Activated T-helper 1 cell treated with Interleukin-2 at 50 U/mL for 16 hours (primary cell): ENCODE data around the gene CCDC171.

Experiments used
- DNase-seq: peaks from one replicate; pipeline ENCODE4 v3.0.0-alpha.2; 2020; ENCODE audit warnings: low read depth

Gene CCDC171

GRCh38 chr9:15882883-15883282 lies 330.0 kb downstream of the CCDC171 start:
- no peak for DNase-seq

DNA sequence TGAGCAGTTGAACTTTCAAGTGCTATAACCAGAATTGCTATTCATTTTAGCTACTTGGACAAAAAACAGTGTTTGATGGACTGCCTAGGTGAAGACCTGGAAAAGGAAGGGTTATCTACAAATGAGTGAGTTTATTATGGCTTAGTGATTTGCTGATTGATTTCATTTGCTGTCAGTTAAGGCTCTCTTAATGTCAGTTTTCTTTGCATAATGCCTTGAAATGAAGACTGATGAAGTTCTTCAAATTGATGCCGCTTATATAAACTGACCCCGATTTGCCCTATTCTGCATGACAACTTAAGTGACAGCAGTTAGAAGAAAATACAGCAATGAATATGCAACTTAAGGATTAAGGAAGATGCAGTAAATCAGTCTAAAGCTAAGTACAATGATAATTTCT lies 332.6 kb downstream of the CCDC171 start:
- DNase-seq = no peak

GRCh38 chr9:15889555-15889954 lies 336.7 kb downstream of the CCDC171 start:
- DNase-seq = no peak

DNA sequence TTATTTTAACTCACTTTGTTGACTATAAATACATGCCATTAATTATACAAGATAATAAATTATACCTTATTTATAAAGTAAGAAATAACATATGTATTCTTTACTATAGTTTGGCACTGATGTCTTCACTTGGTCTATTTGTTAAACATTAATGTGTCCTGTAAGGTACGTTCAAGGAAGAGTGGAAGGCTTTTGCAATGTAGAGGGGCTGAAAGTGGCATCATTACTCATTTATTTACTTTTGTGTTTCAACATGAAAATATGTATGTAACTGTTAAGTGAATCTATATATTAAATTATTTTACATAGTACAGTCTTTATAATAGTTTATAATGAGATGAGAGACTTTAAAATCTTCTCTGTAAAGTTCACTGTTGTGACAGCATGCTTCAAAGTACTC lies 348.7 kb downstream of the CCDC171 start:
- no peak for DNase-seq

GRCh38 chr9:15909297-15909696 lies 356.5 kb downstream of the CCDC171 start:
- no peak for DNase-seq

- DNase-seq = no peak
Observed at GRCh38 chr9:15915711-15916110, 362.9 kb downstream of the CCDC171 start.

GRCh38 chr9:15927161-15927560 lies 374.3 kb downstream of the CCDC171 start:
- no peak for DNase-seq

- DNase-seq = no peak
Observed at GRCh38 chr9:15935661-15936305, 382.9 kb downstream of the CCDC171 start.

DNA sequence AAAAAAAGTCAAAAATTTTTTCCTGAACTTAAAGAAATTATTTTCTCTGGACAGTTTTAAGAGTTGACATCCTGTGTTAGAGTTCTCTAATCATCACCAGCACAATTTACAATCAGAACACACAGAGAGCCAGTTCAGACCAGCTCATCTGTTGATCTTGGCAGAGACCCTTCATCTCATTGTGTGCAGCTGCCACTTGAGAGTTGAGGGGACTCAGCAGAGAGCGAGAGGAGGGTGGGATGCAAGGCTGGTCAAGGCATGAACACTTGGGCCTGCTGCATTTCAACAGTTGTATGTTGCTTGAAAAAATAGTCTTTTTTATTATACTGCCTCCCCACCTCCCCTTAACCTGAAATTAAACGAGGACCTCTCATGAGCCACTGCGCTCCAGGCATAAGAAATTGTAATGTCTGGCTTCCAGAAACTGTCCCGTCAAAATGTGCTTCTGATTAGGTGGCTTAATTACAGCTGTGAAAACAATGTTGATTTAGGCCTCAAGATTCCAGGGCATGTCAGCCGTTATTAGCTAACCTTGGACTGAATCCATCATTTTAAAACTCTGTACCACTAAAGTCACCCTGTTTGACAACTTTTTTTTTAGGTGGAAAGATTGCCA lies 383.6 kb downstream of the CCDC171 start:
- no peak for DNase-seq

DNA sequence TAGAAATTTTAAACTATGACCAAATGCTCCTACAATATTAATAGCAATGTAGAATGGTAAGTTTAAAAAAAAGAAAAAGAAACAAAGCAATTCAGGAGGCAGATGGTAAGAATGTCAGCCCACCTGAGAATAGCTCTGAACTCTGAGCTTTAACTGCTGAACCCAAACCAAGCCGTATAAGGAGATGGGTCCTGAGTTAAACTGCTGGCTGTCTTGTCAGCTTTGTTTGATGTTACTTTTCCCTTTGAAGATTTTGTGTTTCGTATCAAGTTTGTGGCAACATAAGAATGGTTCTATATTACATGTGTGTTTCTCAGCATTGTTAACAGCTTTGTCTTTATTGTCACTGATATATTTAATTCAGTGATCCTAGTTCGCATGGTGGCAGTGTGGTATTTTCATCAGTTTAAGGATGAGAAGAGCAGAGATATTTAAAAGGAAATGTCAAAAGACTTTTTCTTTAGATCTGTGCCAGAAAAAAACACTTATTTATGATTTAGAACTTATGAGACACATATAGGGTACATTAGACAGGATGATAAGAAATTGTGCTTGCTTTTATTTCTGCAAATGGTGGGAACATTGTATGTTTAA lies 390.1 kb downstream of the CCDC171 start:
- DNase-seq = no peak

GRCh38 chr9:15944341-15944740 lies 391.5 kb downstream of the CCDC171 start:
- no peak for DNase-seq

GRCh38 chr9:15959663-15960062 lies 406.8 kb downstream of the CCDC171 start:
- no peak for DNase-seq

DNA sequence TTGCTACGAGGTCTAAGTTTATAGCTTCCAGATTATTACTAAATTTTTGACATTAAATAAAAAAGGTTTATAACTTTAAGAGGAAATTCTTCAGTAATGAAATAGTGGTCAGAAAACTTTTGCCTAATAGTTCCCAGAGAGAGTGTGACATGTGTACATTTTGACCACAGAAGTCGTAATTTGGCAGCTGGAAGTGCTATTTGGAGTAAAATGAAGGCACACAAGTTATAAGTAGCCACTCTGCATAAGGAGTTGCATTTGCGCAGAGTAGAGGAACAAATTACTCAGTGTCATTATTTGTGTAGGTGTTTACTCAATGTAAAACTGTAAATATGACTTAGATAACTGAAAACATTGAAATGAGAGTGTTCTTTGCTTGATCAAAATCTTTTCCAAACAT lies 408.4 kb downstream of the CCDC171 start:
- no peak for DNase-seq

- DNase-seq = no peak
Observed at GRCh38 chr9:15965246-15965745, 412.5 kb downstream of the CCDC171 start.

DNA sequence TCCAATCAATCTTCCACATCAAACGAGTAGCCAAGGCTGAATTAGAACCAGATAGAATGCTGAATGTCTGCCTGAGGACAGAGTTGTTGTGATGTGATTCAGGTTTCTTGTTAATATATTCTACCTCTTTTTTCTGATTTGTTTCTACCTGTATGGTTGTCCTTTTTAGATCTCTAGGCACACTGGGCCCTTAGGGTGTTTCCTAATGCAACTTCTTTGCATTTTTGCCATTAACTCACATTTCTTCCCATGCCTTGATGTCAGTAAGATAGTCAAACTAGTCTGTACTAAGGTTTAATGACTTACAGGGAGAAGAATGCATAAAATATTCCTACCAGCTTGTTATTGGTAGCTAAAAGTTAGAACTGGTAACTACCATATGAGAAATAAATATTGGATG lies 413.6 kb downstream of the CCDC171 start:
- no peak for DNase-seq

- DNase-seq = no peak
Observed at GRCh38 chr9:15967068-15967467, 414.2 kb downstream of the CCDC171 start.

DNA sequence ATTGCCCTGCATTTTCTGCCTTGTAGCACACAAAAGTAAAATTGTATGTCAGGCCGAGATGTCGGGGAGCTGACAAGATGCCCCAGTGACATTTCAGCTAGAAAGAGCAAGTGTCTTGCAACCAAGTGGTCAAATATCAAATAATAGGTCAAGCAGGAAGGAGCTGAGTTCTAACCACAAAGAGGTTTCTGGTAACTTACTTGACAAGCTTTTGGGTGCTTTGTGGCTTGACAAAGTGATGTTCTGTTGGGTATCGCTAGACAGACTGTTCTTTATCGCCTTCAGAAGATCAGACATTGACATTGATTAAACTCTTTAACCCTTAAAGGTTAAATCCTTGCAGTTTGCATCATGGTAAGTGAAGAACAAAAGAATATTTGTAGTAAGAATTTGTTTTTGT lies 419.9 kb downstream of the CCDC171 start:
- DNase-seq = no peak

DNA sequence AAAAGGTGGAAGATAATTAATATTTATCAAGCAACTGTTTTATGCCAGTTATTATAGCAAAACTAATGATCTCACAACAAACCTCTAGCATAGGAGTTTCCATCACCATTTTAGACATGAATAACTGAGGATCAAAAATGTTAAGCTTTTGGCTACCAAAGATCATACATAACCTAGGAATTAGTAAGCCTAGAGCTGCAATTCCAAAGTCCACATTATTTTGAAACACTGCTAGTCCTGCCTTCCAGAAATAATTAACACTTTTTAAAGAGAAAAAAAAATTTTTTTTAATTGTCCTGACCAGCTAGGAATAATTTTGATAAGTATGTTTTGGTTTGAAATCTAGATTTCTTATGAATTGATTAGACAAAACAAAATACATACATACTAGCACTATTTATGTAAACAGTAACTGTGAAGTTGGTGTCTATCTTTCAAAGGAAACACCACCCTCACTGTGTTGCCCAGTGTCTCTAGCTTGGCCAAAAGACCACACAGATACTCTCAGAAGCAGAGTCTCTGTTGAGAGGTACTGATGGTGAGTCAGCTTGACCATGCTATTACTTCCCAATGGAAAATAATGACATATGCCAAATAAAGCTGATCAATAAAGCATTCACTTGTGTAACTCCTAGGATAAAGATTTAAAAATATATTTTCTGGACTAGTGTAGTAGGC lies 422.4 kb downstream of the CCDC171 start:
- DNase-seq = no peak

GRCh38 chr9:15977438-15977837 lies 424.6 kb downstream of the CCDC171 start:
- no peak for DNase-seq

DNA sequence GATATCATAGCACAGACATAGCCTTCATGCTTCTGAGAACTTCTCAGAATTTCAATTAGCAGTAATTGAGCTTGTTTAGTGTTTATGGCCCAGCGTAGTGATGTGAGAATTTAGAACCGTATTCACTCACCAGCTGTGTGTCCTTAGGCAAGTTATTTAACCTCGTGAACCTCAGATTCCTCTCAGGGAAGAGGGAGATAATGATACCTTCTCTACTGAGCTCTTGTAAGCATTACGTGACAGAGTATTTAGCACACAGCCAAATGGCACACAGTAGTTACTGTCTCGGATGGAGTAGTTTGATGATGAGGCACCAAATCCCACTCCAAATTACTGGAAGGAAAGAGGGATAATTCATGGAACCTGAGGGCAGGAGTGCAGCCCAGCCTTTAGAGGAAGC lies 429.3 kb downstream of the CCDC171 start:
- DNase-seq = no peak

DNA sequence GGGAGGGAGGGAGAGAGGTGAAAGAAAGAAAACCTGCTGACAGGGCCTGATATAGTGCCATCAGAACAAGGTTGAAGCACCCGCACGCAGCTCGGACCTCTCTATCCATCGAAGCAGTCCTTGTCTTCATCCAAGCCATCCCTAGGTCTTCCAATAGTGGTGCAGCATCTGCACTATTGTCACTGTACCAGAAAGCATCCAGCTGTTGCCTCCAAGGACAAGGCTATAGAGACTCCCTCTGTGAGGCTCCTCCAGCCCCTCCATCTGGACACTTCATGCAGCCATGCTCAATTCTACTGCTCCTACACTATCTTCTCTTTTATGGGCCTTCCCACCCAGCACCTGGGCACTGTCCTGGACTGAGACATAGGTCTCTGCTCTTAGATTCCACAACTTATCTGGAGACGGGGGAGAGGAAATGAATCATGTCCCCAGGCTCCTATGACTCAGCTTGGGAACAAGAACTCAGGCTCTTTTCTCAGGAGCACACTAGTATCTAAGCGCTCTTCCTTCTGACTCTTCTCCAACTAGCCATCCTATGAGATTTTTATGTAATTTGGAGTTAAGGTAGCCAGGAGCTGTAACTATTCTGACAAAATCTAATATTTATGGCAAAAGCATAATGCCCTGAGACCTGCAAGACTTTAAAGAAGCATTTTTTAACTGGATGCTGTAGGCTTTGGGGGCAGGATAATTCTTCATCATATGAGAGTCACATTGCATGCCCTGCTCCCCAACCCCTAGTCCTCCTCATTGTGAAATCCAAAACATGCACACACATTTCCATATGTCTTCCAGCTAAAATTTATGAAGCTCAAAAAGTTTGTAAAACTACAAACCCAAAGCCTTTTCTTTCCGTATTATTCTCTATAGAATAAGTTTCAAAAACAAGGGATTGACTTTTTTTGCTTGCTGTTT lies 446.8 kb downstream of the CCDC171 start:
- DNase-seq = no peak

- DNase-seq = no peak
Observed at GRCh38 chr9:16000811-16001210, 448.0 kb downstream of the CCDC171 start.
